Stomach (tissue), 4 donors: Measurements from ENCODE around the gene CD59.
A peak's percentile ranks its signal among the peaks of the same experiment; 100 is the strongest.

Source experiments
- CTCF ChIP-seq, 7 experiments: fragments of 450-650 bp in 4 of 7; fragments of 200-600 bp in 3 of 7; sonication (generic) in 3 of 7; IDR thresholded peaks; one replicate each; pipeline ENCODE4 v1.5.1; 2016 to 2019; ENCODE audit warnings: antibody characterized with exemption in 7 of 7, control low read depth in 2 of 7, mild to moderate bottlenecking in 1 of 7
- POLR2AphosphoS5 ChIP-seq, 3 donors: sonication (generic); formaldehyde crosslinking; IDR thresholded peaks; one replicate each; pipeline ENCODE4 v1.6.1; 2016; ENCODE audit warnings: antibody characterized with exemption in 3 of 3

- TF ChIP-seq CTCF (IDR thresholded peaks at IDR 0.05) (no peak), POLR2AphosphoS5 (IDR thresholded peaks at IDR 0.05) (peak in 1 of 3 donors; percentile 14)
These were observed 14.8 kb downstream of the CD59 start for GRCh38 chr11:33721426-33721825.
